Activated naive CD4-positive, alpha-beta T cell treated with anti-CD3 and anti-CD28 coated beads, Interleukin-2, amount 50 U/mL, for 16 hours (primary cell): ENCODE measurements around the gene LGR5.

Experiments used
- DNase-seq: peaks from one replicate; pipeline ENCODE4 v3.0.0-alpha.2; 2020

Gene LGR5

DNA sequence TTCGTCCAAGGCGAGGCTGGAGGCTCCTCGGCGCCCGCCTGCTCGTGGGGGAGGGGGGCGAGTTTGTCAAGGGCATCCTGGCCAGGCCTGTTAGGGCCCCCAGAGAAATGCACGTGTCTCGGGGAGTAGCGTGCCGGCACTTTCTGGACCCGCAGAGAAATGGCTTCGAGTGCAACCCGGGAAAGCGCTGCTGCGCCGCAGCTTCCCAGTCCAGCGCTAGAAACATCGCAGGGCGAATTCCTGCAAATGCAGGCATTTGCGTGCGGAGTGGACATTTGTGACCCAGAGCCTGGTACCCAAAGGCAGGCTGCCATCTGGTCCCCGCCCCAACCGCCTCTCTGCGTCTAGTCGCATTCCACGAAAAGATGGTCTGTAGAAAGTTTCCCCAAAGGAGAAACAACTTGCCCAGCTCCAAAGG is 756 bp downstream of the LGR5 start:
- DNase-seq, result no peak

DNA sequence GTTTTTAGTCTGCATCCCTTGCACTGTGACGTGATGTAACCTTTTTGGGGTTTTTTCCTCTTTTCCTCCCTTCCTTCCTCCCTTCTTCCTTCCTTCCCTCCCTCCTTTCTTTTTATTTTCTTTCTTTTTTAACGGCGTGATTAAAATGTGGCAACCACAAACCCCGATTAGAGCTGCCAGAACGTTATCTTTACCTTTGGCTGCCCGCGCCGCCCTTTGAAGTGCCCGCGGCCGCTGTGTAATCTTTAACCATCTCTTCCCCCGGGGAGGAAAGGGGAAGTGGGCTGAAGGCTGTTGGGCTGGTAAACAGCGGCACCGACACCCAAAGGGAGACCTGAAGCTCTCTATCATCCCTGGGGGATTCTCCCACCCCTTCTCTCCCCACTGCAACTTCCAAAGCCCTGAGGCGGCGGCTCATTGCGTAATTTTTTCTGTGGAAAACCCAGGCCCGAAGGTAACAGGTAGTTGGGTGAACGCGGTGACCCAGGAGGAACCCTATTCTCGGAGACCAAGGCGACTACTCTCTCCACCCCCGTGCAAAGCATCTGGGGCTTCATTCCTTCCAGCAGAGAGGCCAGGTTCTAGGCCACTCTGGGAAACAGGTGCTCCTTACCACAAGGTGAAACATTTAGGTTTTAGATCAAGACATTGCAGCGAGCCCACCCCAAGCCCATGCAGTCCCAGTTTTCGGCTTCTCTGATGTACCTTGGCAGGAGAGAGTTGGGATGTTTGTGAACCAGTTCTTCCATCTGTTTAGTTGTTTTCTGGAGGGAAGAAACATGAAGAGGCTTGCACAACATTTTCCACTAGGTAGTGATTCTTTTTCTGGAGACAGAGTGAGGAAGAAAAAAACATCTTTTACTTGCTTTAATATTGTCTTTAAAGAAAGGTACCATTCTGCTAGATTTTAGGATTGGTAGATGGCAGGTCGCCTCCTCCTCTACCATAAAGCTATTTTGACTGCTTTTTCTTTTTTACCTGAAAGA is 1.5 kb downstream of the LGR5 start:
- DNase-seq, result no peak

DNA sequence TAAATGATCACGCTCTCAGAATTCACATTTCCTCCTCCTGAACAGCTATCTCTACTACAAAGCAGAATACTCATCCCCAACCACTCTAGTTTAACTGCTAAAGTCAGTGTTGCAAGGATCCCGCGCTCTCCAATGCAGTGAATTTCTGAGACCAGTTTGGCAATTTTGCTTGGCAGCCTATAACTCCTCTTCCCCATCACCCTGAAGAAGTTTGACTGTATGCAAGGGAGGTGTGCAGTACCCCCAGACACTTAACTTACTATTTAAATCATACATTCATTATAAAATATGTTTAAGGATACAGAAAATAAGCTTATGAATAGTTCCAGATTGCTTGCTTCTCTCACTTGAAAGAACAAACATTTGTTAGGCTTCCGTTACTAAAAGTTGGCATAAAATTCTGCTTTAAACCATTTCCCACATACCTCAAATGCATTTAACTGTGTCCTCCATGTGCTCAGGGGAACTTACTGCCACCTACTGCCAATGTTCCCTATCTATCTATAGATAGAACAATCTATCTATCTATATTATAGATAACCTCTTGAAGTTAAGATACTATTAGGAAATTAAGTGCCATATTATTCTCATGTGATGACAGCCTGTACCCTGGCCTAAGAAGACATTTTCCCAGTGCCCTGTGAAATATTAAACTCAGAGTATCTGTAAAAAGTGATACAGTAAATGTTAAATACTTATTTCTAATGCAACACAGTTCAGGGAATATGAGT is 2.4 kb downstream of the LGR5 start:
- DNase-seq, result no peak

DNA sequence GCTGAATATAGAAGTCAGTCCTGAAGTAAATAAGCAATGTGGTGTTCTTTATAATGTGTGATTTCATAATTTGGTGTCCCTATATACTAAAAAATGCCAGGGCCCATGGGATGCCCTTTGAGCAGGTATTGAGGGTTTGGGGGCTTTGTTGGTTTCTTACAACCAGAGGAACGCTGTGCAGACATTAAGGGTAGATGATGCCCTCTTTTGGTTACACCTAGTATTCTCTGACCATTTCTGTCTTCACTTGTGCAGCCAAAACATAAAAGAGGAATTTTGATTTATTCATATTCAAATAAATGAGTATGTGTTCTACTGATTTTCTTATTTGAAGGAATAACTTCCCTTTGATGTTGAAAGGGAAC is 3.0 kb downstream of the LGR5 start:
- no peak for DNase-seq

DNA sequence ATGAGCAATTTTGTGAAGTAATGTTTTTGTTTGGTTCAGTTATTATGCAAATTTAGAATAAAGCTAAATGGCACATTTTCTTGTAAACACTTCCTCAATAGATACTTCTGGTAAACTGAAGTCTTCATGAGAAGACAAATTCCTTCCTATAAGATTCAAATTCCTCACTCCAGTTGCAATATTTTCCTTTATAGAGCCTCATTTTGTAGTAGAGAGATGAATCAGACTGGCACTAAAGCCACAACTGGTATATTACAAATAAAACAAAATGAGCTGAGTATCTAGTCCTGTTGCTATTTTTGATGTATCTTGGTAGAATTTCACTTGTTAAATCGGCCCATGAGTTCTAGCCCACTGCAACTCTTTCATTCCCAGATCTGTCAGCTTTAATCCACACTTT is 5.5 kb downstream of the LGR5 start:
- DNase-seq, result no peak

DNA sequence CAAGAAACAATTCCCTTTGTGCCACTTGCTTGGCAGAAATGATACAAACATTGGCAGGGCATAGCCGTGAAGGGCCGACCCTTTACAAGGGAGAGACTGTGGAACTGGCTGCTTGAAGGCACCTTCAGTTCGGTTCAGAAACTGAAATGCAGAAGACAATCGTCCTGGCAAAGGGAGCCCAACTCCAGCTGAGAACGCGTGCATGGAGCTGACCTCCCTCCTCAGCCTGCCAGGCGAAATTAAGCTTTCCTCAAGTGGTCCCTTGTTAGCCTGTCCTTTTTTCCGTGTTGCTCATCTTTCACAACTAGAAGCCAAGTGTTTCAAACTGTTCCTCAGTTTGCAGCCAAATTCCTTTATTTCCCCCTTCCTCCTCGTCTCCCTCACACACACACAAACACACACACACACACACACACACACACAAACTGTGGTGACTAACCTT is 8.1 kb downstream of the LGR5 start:
- DNase-seq, result no peak

DNA sequence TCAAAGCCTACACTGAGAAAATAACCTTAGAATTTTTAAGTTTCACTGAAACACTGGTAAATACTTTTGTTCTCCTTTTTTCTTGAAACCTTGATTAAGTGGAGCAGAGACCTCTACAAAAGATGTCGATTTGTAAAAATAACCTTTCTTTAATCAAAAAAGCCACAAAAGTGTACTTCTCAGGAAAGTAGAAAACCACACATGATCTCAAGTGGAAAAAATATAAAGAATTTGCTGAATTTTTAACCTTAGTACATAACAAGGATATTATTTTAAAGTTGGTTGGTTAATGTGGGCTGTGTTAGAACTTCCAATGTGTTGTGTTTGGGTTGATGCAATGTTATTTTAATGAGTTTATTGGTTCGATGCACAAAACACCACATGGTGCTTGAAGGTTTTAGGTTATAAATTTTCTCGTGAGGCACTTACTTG is 8.6 kb downstream of the LGR5 start:
- no peak for DNase-seq

DNA sequence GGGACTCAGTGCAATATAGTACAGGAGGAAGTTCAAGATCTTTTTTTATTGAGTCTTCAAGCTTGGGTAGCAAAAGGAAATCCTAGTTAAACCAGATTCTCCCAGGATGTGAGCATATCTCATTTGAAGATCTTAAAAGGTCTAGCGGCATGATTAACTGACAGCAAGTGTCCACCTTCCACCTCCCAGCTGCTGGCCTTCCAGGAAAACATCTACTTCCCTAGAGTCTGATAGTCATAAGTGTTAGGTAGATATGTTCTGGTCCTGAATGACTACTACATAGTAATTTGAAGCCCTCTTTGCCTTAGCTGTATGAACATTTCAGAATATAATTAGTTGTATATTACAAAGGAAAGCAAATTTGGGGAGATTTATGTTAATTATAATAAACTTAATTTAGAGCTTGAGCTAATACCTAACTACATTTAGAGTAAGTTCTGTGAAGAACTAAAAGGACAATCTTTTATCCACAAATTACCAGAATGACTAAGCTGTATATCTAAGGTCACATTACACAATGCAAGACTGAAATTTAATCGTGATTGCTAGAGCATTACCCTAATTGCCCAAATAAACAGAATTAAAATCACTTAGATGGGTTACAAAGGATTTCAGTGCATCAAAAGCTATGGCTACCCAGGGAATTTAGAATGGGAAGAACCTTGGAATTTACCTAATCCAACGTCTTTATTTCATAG is 9.9 kb downstream of the LGR5 start:
- DNase-seq, result no peak

DNA sequence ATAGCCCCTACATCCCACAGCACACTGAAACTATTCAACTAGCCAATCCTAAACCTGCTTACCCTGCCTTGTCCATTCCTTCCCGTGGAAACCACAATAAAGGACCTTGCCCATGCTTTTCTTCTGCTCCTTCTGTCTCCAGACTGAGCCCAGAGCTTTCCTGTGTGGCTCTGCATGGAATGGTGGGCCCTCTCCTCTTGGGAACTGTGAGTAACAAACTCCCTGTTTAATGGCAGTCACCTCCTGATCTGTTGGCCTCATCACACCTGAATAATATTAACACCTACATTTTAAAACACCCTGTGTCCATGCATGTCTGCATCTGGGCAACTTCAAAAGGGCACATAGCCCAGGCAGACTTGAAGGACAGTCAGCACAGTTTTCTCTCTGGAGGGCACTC is 12.4 kb downstream of the LGR5 start:
- no peak for DNase-seq

DNA sequence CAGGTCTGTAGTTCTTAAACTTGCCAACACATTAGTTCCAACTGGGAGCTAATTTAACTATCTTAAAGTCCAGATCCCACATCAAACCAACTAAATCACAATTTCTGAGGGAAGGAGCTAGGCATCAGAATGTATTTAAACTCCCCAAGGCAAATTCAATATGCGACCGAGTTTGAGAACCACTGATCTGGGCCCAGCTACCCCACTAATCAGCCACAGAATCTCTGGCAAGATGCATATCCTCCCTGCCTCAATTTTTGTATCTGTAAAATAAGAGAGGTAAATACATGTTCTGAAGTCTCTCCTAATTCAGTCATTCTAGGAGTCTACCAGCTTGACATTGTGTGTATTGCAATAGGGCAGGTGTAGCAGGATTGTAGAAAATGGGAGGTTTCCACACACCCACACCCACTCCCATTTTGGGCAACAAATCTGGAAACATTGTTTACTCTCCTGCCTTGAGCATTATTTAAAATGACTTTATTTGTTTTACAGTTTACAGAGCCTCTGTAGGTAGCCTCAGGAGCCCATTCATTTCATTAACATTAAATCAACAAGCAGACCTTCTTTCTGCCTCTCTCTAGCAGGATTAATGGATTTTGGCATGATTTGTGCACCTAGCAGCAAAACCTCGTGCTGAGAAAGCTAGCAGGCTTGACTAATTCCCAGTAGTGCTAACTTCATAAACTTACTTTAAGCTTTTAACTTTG is 15.6 kb downstream of the LGR5 start:
- no peak for DNase-seq

DNA sequence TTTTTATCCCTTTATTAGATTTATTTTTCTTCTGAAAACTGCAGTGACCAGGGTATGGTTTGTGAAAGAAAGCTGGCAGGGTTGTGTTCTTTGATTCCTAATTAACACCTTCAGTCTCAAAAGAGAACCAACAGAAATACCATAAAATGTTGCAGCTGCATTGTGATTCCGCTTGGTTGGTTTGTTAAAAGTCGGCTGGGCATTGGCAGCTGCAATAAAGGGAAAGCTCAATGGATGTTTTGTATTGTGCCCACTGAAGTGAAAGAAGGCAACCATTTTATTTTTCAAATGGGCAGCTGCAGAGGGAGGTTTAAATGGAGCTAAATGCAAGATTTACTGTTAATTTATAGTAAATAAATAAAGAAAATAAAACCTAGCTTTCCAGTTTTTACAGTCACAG is 16.7 kb downstream of the LGR5 start:
- DNase-seq, result no peak

DNA sequence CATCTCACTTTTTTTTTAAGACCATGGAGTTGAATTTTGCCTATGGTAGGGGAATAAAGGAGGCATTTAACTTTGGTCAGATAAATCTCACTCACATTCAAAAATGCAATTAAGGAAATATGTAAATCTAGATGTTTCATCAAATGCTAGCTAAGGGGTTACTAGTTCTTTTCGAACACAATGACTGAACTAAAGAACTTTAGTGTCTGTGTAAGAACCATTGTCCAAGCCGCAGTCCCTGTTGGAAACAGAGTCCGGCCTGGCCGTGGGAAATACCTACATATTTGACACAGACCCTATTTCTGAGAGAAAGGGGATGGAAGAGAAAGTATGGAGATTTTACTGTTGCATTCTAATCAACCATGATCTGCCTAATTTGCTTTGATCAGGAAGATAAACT is 17.4 kb downstream of the LGR5 start:
- DNase-seq, result no peak

DNA sequence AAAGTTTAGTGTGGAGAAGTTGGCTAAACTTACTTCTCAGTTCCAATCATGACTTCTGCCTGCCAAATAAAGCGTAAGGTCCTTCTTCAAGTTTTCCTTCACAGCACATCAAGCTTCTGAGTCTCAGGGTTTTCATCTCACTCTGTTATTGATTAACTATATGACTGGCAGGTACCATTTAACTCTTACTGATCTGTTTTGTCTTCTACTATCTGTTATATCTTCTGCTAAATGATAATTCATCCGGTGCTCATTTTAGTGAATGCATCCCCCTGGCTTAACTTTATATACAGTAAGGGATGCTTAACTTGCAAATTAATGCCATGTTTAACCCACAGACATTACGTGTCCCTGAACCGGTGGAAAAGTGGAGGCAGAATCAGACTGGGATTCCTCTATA is 20.7 kb downstream of the LGR5 start:
- DNase-seq, result no peak

DNA sequence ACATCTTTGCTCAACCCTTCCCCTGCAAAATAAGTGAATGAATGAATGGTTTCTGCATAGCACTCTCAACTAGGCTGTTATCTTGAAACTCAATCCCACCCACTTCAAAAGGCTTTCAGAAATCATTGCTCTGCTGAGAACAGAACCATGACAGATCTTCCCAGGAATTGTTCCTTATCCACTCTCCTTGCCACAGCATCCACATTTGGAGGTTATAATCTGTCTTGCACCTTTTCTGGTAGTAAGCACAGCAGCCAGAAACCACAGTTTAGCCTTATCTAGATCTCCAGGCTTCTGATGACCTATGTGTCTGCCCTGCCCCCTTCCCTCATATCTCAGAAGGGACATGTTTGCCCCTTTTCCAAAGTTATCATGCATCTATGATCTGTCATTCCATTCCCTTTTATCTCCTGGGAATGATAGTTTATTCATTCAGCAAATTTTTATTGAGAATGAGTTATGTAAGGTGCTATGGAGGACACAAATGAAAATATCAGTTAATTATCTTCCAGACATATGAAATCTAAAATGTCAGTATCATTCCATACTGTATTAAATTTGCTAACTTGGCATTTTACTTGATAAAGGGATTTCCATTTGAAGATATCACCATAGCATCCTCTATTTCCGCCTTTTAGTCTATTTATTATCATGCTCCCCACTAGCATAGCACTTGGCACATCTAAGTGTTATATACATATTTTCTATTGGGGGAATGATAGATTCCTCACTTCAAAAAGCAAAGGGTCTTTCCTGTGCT is 21.4 kb downstream of the LGR5 start:
- no peak for DNase-seq

DNA sequence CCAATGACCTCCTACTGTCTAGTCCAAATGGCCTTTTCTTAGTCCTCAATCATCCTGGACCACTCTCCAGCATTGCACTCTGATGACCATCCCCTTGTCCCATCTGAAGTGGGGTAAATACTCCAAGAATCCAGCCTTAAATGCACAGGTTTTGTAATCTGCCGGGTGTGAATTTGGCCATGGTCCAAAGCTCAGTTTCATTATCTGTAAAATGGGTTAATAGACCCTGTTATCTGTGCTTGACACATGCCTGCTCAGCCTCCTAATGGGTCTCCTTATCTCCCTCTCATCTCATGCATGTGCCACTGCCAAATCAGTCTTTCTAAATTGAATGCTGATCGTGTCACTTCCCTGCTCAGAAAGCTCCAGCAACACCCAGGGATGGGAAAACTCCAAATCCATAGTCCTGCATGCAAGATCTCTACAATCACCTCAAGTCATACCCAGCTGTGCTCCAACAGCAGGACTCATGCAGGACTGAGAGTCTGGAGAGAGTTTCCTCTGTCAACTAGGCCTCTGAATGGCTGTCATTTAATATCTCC is 22.3 kb downstream of the LGR5 start:
- no peak for DNase-seq

DNA sequence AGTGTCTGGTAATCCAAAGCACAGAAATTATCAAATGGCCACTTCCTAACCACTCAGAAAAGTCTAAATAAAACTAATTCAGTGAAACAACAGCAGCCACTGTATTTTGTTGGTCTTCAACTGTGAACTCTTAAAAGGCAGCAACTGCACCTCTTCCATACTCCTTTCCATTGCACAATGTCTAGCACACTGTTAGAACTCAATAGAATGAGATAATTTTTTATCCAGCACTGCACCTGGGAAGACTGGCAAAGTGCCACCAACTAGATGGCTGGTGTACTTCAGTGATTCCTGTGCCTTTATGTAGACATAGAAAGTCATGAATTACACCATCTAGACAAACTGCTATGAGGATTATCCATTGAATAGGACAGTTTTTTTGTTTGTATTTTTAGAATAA is 26.2 kb downstream of the LGR5 start:
- DNase-seq, result no peak

DNA sequence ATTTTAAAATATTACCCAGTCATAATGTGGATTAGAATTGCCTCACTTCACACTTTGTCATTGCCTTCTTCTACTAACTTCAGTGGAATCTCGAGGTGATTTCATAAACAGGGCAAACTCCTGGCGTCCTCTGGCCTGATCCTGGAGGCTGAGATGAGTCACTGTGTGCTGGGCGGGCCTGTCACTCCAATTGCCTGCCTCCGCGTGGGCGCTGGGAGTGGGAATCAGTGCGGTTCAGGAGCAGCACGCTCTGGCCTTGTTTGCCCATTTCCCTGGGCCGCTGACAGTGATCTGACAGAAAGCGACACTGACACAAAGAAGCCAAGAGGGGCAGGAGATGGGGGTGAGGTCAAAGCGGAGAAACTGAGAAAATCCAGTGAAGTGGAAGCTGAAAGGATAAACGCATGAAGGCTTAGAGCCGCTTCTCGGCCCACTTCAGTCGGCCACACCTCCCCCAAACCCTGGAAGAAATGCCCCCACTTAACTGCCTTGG is 29.7 kb downstream of the LGR5 start:
- DNase-seq, result no peak

DNA sequence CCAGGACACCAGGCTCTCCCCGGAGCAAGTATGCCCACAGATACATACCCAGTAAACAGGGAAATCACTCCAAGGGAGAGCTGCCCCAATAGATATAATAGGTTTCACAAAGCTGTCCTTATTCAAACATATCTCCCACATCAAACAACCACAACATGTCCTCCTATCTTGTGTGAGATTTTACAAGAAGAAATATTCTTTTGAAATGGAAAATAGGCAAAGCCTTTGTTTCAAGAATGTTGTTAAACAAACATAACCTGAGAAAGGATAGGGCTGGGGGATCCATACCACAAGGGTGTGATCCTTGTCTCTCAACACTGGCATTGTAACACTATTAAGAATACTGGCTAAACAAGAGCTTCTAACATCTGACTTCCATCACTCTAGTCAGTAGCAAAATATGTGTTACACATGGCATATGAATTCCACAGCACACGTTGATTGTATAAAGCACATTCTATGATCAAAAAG is 32.9 kb downstream of the LGR5 start:
- DNase-seq, result no peak

DNA sequence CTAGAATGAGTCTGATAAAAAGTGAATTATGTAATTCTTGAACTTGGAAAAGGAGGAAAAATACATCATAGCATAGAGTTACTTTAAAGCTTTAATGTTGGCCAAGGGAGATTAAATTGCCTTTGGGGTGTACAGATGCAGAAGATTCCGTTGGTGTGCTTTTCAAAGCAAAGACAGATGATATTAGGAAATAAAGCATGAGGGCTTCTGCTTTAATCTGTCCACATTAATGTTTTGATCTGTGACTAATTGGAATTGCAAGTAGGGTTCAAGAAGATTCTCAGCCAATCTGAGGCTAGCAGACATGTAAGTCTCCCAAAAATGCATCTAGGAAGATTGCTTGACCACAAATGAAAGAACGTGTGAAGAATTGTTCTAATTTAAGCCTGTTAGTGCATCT is 35.2 kb downstream of the LGR5 start:
- no peak for DNase-seq

DNA sequence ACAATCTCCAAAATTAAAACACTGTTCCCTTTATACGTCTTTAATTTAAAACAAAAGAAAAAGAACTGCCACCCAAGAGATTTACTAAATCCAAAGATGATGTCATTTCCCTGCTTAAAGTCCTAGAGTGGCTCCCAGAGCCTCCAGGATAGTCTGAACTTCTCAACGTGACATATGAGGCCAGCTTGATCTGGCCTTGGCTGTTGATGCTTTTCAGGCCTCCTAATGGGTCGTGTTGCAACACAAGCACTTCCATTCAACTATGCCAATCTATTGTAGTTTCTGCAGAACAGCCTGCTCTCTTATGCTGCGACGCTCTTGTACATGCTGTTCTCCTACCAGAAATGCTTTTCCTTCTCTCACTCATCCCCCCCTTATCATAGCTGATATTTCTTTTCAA is 35.7 kb downstream of the LGR5 start:
- no peak for DNase-seq

DNA sequence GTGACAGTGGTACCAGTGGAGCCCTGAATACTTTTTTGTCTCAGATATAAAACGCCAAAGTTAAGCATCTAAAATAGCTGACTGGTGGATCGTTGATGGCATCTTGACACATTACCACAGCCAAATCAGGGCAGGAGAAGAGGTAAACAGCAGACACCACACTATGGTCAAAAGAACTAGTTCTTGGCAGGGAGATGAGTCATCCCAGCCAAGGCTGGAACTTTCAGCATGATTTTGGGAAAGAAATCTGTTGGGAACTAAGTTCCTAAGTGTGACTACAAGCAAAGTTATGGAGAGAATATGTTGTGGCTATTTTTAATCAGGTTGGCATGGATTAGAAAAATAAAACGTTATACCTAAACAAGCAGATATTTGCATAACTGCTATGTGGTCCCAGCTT is 36.9 kb downstream of the LGR5 start:
- no peak for DNase-seq

DNA sequence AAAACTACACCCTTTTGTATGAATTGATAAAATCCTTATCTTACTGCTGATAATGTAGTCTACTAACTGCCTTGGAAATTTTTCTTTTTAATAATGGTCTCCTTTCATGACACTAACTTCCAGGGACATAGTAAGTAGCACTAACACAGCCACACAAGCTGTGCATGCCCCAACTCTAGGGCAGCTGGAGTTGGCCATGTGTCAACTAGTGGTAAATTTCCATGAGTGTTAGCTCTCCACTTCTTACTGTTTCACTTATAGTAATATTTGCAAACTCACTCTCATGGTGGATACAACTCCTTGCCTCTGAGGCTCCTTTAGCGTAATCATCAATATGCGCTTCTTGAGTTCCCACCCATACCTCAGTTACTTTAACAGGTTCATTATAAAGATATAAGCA is 38.0 kb downstream of the LGR5 start:
- no peak for DNase-seq
